NB4 (cell line): ENCODE measurements around the gene CCDC186.

Experiments used
- CTCF ChIP-seq: IDR thresholded peaks from one replicate; pipeline ENCODE4 v1.5.1; 2012; ENCODE audit warnings: low read depth, low read length
- POLR2A ChIP-seq: IDR thresholded peaks from 2 replicates; pipeline ENCODE4 v1.6.1; 2011; ENCODE audit warnings: mild to moderate bottlenecking; ENCODE audit not compliant: insufficient read length; ENCODE audit errors: extremely low read depth

- TF ChIP-seq CTCF (no peak), POLR2A (no peak)
Observed at GRCh38 chr10:114071178-114071577, 102.8 kb downstream of the CCDC186 start.
